Measurements from ENCODE around the gene TSPEAR.

GRCh38 chr21:44509539-44509938 lies 201.8 kb downstream of the TSPEAR start:
- TF ChIP-seq CTCF (conservative IDR thresholded peaks at IDR 0.05 in 1 of 2, IDR thresholded peaks at IDR 0.05 in 1 of 2; ENCODE audit: low read depth in 1 of 2, low read length in 2 of 2) (no peak), EZH2 (IDR thresholded peaks at IDR 0.05; ENCODE audit: low read length, missing control alignments) (no peak)

Measured in fibroblast of lung (primary cell).